Activated naive CD4-positive, alpha-beta T cell treated with anti-CD3 and anti-CD28 coated beads, Interleukin-2, amount 50 U/mL, for 16 hours (primary cell): Measurements from ENCODE around the gene KCNC3.
A peak's percentile ranks its signal among the peaks of the same experiment; 100 is the strongest.
"Not testable (repeated sequence)": the region's sequence is repeated elsewhere in the genome, so short reads cannot be mapped to it uniquely, and the experiment has no call there.

ENCODE experiments used
- DNase-seq: peaks from one replicate; pipeline ENCODE4 v3.0.0-alpha.2; 2020

The KCNC3 gene

DNA sequence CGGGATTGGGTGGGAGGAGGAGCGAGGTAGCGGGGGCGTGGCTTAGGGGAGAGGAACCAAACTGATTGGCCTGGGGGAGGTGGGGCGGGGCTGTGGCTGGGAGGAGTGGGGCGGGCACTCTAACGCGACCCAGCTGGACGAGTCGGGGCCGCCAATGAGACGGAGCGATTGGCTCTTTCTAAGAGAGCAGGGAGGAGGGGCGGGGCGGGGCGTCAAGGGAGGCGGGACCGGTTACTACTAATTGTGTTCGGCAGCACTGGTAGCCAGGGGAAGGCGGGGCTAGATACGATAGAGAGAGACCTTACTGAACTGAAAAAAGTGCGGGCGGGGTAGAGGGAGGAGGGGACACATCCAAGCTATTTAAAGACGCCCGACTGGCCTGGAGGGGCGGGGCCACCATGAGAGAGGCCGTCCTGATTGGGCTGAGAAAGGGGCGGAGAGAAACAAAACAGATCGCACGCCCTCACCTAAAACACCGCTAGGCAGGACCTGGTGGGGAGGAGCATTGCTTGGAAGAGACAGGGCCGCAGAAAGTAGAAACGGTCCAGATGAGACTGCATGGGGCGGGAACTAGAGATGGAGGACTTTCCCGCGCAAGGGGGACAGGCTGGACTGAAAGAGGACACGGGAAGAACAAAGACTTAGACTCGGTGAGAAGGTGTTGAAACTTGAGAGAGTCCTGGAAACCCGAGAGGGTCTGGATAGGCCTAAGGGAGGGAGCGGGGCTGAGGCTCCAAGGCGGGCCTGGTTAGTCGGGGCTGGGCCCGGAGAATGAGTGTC, at the start of gene KCNC3:
Gene KCNC3 (minus strand): TSS at position 232 of the 780 bp plus-strand sequence. CDS start 295 bp downstream, outside the sequence.
- DNase-seq = peak; percentile 91

DNA sequence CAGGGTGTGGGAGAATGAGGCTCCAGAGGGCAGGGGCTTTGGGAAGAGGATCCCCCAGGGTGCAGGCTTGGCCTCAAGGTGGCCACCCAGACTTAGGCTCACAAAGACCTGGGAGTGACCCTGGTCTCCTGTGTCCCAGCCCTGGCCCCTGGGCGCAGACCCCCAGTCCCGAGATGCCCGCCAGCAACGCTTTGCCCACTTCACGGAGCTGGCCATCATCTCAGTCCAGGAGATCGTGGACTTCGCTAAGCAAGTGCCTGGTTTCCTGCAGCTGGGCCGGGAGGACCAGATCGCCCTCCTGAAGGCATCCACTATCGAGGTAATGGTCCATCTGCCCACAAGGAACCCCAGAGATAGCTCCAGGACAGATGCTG, 49.7 kb upstream of the KCNC3 start:
- DNase-seq = no peak

DNA sequence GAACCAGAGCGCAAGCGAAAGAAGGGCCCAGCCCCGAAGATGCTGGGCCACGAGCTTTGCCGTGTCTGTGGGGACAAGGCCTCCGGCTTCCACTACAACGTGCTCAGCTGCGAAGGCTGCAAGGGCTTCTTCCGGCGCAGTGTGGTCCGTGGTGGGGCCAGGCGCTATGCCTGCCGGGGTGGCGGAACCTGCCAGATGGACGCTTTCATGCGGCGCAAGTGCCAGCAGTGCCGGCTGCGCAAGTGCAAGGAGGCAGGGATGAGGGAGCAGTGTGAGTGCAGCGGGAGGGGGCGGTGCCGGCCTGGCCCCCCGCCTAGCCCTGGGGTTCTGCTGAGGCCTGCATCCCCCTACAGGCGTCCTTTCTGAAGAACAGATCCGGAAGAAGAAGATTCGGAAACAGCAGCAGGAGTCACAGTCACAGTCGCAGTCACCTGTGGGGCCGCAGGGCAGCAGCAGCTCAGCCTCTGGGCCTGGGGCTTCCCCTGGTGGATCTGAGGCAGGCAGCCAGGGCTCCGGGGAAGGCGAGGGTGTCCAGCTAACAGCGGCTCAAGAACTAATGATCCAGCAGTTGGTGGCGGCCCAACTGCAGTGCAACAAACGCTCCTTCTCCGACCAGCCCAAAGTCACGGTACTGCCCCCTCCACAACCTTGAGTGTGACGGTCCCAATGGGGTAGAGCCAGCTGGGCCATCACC, 49.1 kb upstream of the KCNC3 start:
- DNase-seq = no peak

DNA sequence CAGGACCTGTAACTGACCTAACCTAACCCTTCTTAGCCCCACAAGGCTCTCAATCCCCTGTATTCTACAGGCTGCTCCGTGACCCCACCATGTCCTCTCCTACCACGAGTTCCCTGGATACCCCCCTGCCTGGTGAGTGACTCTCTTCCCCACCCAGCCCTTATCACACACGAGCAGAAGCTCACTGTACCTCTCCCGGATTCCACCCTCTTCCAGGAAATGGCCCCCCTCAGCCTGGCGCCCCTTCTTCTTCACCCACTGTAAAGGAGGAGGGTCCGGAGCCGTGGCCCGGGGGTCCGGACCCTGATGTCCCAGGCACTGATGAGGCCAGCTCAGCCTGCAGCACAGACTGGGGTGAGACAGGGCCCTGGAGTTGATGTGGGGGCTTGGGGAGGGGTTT, 48.3 kb upstream of the KCNC3 start:
- DNase-seq = no peak

DNA sequence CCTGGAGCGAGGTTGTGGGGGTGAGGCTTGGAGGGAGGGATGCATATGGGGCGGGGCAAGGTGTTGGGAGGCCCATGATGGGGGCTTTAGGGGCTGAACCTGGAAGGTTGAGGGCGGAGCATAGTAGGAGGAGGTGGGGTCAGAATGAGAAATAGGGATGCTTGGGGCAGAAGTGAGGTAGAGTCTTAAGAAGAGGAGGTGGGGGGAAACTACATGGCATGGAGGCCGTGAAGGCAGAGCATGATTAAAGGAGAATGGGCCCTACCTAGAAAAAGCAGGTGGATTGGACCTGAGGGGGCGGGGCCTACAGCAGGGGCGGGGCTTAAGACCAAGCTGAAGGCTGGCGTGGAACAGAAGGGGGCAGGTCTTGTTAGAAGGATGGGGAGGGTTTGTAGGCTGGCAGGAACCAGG, 47.9 kb upstream of the KCNC3 start:
- DNase-seq = peak; percentile 65

DNA sequence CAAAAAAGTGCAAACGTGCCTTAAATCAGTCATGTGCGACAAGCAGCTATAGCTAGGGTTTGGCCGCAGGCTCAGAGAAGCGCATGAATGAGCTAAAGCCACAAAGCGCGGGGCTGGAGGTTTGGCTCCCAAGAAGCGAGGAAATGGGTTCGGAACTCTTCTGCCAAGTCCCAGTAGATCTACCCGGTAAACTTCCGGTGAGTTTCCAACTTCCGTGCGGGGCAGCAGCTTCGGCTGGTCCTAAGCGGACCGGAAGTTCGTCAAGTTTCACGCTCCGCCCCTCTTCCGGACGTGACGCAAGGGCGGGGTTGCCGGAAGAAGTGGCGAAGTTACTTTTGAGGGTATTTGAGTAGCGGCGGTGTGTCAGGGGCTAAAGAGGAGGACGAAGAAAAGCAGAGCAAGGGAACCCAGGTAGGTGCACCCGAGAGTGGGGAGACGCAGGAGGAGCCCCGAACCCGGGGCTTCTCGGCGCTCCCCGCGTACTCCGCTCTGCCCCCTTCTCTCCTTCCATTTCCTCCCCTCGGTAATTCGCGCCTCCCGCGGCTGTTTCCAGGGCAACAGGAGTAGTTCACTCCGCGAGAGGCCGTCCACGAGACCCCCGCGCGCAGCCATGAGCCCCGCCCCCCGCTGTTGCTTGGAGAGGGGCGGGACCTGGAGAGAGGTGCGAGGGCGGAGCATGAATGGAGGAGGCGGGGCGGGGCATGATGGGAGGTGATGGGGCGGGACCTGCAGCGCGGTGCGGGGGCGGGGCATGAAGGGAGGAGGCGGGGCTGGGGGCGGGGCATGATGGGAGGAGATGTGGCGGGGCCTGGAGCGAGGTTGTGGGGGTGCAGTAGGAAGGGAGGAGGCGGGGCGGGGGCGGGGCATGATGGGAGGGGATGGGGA, 47.2 kb upstream of the KCNC3 start, which contains the start of gene NR1H2:
Gene NR1H2 (plus strand): TSS at position 292 of the 885 bp plus-strand sequence. CDS start 1,149 bp downstream, outside the sequence.
- DNase-seq = peak; percentile 93

DNA sequence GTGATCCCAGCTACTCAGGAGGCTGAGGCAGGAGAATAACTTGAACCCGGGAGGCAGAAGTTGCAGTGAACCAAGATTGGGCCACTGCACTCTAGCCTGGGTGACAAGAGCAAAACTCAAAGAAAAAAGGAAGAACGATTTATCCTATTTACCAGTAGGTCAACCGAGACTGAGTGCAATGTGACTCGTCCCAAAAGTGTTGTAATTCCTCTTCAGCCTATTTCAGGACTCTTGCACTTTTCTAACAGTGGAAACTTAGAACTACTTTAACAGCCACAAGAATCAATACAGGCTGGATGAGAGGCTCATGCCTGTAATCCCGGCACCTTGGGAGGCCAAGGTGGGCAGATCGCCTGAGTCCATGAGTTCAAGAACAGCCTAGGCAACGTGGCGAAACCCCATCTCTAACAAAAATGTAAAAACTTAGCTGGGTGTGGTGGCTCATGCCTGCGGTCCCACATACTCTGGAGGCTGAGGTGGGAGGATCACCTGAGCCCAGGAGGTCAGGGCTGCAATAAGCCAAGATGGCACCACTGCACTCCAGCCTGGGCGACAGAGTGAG, 42.8 kb upstream of the KCNC3 start:
- no peak for DNase-seq

DNA sequence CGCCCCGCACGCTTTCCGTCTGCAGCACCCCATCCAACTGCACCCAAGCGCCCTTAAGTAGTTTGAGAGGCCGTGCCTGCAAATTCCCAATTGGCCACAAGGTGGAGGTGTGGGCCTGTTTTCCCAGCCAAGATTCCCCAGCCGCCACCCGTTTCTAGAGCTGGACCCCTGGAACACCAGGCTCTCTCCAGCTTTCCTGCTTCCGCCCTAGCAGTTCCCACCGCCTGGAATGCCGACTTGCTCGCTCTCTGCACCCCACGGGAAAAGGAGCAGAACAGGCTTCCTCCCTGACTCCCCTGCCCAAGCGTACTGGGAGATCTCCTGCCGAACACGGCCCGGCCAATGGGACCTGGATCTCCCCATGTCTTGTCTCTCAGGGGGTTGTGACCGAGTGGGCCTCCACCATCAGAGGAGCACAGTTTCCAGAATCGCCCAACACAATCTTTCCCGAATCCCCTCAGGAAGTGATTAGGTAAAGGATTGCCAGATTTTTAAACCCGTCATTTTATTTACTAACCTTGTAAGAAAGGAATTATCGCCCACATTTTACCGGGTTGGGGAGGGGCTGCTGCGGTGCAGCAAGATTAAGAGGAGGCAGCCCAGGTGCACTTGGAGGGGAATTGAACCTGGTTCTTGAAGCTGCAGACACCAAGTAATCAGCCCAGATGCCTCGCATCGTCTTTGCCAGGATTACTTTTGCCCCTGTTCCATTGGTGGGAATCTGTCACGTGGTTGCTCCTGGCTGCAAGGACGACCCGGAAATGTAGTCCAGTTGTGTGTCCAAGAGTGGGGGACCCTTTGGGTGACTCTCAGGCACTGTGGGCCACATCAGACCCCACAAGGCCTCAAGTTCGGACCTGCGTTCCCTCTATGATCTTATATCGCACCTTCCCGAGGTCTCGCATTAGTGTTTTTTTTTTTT, 39.7 kb upstream of the KCNC3 start:
- peak; percentile 77 for DNase-seq

DNA sequence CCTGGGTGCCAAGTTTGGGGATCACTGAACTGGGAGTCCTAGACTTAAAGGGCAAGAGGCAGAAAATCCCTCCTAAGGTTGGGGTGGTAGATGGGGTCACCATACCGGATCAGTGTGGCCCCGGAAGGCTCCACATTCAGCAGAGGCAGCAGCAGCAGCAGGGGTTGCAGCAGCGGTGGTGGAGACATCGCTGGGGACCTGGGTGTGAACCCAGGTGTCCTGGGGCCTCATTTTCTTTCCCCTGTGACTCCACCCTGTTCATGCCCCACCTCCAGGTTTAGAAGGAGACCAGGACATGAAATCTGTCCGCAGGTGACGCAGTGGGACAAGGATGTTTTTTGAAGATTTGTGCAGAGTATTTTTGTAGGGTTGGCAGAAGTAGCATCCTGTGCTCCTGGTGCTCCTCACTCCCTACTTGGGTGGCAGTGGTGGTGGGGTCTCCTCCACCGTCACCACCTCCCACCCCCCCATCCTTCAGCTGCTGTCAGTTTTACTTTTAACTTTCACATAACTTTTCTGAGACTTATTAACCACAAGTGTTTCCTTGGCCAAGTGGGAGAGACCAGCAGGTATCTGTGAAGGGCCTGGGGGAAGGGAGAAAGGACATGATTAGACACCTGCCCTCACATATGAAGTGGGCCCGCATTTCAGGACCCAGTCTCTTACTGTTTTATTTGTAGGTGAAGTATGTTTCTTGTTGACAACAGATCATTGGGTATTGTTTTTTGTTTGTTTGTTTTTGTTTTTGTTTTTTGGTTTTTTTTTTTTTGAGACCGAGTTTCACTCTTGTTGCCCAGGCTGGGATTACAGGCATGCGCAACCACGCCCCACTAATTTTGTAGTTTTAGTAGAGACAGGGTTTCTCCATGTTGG, 36.5 kb upstream of the KCNC3 start, which contains the start of gene NAPSA:
Gene NAPSA (minus strand): TSS at position 206 of the 873 bp plus-strand sequence. CDS start 18 bp downstream, at position 188.
- no peak for DNase-seq

DNA sequence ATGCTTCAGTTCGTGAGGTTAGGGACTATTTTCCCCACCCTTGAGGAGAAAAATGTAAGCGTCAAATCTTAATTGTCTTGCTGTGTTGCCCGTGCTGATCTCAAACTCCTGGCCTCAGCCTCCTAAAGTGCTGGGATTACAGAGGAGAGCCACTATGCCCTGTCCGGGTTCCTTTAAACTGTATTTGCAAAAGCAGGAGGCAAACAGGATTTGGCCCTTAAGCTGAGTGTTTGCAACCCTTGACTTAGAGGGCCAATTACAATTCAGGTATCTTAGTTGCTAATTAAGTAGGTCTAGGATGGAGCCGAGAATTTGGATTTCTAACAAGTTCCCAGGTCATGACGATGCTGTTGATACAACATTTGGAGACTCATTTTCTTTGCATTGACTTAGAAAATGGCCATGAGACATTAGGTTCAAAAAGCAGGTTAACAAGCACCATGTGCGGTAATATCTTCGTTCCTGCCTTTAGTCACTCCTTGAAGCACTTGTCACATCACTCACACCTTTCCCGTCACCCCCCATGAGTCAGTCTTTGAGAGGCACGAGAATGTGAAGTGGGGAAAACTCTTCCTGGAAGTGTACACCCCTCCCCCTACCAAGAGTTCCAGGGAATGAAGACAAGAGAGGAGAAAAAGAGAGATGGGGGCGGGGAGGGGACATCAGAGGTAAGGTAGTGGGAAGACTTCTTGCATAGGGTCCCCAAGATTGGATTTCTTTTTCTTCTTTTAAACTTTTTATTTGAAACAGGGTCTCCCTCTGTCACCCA, 33.7 kb upstream of the KCNC3 start:
- DNase-seq = no peak

DNA sequence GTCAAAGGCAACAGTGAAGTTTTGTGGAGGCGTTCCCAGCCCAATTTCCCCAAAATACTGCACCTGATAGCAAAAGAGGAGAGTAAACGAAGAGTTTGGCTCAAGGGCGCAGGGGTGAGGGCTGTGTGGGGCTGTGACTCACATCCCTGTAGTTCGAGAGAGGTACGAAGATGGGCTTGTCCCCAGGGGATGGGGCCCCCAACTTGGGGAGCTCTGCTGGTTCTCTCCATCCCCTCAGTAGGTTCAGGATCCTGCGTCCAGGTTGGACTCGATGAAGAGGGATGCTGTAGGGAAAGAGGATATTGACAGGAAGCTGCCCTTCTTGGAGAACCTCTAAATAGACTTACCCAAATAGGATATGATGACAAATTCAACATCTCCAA, 32.8 kb upstream of the KCNC3 start:
- no peak for DNase-seq

DNA sequence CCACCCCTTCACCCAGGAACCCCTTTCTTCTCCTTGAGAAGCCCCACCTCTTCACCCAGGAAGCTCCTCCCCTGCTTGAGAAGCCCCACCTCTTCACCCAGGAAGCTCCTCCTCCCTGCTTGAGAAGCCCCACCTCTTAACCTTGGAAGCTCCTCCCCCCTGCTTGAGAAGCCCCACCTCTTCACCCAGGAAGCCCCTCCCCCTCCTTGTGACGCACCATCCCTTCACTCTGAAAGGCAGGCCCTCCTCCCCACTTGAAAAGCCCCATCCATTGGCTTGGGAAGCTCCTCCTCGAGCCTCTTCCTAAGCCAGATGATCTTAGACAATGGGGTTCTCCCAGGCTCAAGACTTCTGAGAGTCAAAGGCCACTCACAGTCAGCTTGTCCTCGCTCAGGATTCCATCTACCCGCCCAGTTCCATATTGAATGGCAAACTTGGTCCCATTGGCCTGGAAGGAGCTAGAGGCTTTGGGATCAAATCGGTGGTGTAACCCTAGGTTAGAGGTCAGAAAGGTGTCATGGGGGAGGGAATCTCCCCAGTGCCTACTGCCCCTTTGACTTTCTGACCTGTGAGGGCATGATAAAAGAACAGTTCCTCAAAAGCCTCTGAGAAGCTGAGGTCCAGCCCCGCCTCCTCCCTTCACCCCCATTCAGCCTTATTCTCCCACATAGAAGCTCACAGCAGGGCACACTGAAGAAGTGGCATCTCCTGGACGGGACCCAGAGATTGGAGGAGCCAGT, 32.3 kb upstream of the KCNC3 start:
- no peak for DNase-seq

DNA sequence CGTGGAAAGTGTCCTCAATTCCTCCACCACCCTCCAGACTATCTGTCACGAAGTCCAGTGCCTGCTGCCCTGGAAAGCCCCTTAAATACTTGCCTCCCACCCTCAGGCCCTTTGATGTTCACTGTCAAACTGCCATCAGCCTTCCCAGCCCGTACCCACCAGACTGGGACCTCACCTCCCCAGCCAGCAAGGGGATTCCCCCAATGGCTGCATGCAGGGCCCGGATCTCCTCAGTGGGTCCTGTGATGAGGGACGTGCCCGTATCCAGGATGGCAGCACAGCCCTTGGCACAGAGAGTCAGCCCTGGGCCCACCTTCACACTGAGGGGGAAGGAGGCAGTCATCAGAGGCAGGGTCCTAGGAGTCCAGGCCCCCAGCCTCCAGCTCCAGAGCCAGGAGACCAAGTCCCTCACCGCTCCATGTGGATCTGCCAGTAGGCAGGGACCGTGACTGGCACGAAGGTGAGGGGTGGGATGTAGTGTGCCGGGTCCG, 30.2 kb upstream of the KCNC3 start:
- DNase-seq = no peak

DNA sequence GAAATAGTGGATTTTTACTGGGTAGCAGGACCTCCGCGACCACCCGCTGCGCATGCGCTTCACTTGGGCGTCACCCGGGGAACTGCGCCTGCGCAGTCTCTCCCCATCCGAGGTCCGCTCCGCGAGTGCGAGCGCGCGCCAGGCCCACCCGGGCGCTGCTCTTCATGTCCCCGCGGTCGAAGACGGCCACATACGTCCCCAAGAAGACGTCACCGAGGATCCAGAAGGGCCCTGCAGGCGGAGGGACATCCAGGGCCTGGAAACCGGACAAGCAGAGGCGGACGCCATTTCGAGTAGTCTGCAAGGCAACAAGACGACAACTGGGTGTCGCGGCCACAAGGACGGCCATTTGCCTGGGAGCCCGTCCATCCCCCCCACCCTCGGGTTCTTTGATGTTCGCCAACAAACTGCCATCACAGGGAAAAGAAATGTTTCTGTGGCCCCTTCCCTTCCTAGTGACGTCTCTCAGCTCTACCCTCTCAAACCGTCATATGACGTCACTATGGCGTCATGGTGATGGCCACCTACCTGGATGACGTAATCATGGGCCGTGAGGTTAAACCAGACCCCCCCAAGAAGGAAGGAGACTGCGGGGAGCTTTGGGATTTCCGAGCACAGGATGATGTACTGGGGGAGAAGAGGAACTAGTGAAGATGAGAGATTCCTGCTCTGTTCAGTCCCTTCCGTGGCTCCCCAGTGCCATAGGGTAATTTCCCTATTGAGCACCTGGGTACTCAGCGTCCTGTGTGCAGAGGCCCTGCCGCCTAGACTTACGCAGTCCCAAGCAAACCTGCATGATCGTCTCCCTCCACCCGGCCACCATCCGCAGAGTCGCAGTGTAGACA, 29.5 kb upstream of the KCNC3 start:
- DNase-seq = peak; percentile 74

DNA sequence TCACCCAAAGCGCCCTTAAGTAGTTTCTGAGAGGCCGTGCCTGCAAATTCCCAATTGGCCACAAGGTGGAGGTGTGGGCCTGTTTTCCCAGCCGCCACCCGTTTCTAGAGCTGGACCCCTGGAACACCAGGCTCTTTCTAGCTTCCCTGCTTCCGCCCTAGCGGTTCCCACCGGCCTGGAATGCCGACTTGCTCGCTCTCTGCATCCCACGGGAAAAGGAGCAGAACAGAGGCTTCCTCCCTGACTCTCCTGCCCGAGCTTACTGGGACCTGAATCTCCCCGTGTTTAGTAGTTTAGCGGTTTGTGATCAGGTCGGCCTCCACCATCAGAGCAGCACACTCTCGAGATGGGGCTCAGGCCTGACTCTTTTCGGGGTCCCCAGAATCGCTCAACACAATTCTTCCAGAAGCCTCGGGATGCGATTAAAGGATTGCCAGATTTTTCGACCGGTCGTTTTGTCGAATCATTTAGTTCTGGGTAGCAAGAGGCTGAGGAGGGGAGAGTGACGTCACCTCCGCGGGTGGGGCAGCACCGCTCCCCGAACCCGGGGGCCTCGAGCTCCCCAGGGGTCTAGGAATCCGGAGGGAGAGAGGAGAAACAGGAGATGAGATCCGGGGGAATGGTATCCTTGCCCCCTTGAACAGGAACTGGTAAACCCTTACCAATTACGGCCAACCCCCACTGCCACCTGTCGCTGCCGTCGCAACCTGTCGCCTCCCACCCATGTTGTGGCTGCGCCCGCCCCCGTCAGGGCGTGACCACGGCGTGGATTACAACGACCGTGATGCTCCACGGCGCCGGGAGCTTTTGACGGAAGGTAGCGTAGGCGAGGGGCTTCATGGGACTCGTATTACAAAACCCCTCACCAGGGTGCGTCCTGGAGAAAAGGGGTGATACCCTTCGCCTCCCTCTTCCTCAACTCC, 28.3 kb upstream of the KCNC3 start:
- DNase-seq = peak; percentile 89

DNA sequence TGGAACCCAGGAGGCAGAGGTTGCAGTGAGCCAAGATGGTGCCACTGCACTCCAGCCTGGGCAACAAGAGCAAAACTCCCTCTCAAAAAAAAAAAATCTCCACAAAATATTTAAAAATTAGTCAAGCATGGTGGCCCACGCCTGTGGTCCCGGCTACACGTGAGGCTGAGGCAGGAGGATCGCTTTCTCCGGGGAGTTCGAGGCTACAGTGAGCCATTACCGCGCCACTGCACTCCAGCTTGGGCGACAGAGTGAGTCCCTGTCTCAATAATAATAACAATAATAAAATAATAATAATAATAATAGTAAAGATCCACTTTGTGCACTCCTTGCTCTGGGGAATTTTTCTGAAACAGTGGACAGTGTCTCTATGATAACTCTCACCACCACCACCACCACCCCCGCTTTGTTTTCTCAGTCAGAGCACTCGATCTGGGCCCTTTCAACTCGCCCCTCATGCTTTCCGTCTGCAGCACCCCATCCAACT, 27.6 kb upstream of the KCNC3 start:
- no peak for DNase-seq

DNA sequence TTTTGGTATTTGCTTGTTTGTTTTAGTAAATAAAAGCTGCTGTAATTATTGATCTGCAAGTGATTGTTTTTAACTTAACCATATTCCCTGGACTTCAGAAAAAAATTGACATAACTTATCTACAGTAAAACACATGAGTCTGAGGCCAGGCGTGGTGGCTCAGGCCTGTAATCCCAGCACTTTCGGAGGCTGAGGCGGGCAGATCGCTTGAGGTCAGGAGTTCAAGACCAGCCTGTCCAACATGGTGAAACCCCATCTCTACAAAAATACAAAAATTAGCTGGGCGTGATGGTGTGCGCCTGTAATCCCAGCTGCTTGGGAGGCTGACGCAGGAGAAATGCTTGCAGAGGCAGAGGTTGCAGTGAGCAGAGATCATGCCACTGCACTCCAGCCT, 24.3 kb upstream of the KCNC3 start:
- not testable (repeated sequence) for DNase-seq
